HG03196 (cell line): ENCODE data around the gene COMT.

ENCODE experiments used
- ATAC-seq: cut with Tn5 transposase; IDR thresholded peaks from one replicate; pipeline ENCODE4 v1.9.1; 2021; ENCODE audit not compliant: unreplicated experiment

Gene COMT

DNA sequence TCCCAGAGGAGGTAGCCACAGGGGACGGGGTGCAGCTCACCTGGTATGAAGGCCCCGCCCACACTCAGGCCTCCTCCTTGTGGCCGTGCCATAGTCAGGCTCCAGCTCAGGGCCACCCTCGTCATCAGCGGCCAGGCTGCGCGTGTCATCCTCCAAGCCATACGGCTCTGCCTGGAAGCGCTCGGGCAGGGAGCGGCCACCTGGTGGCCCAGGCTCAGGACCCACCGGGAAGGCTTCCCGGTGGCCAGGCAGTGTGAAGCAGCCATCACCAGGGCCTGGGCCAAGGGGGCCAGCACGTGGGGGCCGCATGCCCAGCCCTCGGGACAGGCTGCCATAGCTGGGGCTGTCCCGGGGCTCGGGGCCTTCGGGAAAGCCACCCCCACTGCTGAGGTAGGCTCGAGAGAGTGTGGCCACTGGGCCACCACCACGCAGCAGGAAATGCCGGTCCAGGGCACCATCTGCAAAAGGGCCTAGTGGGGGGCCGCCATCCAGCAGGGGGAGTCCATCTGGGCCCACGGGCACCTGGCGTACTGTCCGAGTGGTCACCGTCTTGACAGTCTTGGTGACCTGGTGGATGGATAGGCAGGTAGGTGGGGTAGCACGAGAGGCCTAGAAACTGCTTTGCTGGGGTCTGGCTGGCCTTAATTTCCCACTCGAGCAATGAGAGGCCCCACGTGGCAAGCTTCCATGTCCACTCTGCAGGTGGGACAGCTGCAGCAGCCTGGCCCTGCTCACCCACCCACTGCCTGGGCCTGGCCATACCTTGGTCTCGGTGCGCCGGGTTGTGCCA, 39.8 kb downstream of the COMT start:
- ATAC-seq: no peak

DNA sequence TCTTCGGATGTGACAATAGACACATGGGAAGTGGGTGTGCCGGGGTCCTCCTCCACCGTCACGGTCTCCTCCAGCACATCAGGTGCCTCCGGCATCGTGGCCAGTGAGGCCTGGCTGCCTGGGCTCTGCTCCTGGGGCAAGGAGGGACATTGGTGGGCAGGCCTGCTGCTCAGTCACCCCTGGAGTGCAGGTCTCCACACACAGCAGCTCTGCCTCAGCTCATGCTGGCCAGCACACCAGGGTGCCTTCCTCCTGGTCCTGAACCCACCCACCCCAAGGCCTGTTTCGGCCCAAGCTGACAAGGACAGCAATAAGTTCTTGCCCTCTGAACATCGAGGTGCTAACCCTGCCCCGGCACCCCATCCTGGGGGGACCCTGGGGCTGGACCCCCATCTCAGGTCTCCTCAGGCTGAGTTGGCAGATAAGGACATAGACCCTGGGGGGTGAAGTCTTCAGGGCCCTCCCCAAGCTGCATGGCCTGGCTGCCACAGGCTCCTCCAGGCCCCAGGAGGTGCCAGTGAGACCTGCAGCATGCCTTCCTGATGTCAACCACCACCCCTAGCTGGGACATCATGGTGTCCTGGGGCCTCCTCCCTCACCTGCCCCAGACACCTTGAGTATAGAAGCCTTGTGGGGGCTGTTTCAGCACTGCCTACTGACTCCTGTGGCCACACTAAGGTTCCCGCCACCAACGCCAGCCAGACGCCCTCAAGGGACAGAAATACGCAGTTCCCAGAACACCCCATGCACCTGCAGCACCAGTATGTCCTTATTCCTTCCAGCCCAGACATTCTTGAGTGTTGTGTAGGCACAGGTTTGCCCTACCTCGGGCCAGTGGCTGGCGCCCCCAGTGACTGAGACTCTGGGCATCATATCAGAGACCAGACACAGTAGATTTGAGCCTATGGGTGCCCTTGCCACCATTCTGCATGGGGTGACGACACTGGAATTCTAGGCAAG, 40.7 kb downstream of the COMT start:
- ATAC-seq: no peak

DNA sequence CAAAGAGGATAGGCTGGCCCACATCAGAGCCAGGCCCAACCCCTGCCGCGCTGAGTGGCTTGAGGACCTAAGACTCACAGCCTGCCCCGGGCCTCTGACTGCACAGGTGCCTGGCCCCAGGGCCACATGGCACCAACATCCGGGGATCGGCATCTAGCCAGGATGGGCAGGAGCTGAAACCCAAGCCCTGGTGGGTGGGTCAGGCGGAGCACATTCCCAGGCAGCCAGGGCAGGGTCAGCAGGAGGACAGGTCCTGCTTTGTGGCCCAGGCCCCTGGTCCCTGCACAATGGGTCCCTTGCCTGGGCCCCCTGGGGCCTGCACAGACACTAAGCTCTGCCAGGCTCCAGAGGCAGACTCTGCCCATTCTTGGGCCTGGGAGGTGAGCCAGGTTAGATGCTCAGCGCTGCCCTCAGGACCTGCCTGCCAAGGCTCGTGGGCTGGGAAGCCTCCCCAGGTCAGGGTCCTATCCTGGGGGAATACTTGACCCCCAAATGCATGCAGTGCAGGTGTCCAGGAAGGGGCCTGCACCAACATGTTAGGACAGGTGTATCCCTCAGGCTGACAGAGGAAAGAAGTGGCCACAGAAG, 41.5 kb downstream of the COMT start:
- ATAC-seq: no peak

GRCh38 chr22:19983741-19984140, 42.2 kb downstream of the COMT start:
- ATAC-seq: no peak

DNA sequence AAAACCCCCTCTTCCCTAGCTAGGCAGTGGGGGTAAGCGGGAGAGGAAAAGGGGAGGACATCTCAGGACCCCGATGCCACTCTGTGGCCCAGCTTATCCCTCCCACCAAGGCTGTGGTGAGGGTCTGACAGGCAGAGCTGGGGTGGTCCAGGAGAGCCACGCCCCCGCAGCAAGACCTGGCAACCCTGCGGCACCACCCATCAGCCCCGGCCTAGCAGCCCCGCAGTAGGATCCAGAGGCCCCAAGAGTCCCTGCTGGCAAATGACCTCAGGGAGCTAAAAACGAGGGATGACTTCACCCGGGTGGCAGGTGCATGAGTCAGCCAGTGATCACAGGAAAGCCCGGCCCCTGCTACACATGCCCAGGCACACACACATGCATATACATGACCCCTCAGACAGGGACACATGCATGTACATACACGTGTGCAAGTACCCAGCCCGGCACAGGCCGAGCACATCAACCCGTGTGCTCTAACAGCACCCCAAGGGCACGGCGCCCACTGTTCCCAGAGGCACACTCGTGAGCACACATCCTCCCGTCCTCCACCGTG, 42.7 kb downstream of the COMT start:
- ATAC-seq: no peak

- no peak for ATAC-seq
Measured at GRCh38 chr22:19984851-19985811, 43.6 kb downstream of the COMT start.

- ATAC-seq: no peak
Measured at GRCh38 chr22:19986011-19986409, 44.4 kb downstream of the COMT start.

- ATAC-seq: no peak
Measured at GRCh38 chr22:19986410-19987341, 45.1 kb downstream of the COMT start.

DNA sequence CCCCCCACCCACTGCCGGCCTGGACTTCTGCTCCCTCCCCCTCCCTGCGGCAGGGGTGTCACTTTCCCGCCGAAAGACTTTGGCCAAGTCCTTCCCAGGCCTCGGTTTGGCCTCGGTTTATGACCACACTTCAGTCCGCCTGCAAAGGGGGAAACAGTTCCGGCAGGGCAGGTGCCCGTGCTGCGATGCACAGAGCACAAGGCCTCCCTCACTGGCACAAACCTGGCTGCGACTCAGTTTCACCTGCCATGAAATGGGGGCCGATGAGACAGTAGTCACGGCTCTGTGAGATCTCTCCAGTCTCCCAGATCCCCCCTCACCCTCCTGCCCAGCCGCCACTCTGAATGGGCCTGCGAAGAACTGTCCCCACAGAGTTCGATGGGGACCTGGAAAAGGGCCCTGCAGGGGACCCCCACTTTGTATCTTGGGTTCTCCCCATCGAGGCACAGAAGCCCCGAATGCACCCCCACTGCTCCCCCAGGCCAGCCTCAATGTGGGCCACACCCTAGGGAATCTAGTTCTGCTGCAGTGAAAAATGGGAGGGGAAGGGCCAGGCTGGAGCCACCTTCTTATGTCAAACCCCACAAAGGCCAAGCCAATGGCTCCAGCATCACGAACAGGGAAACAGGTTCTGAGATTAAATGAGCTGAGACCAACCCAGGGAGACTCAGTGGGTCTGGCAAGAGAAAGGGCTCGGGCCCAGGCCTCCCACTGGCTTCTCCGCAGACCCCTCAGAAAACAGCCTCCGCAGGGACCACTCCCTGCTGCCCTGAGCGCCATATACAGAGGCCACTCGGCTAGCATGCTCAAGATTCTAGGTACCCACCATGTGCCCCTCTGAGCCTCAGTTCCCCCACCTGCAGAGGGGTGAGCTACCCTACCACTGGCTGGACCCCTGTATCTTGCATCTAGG, 46.1 kb downstream of the COMT start:
- no peak for ATAC-seq

DNA sequence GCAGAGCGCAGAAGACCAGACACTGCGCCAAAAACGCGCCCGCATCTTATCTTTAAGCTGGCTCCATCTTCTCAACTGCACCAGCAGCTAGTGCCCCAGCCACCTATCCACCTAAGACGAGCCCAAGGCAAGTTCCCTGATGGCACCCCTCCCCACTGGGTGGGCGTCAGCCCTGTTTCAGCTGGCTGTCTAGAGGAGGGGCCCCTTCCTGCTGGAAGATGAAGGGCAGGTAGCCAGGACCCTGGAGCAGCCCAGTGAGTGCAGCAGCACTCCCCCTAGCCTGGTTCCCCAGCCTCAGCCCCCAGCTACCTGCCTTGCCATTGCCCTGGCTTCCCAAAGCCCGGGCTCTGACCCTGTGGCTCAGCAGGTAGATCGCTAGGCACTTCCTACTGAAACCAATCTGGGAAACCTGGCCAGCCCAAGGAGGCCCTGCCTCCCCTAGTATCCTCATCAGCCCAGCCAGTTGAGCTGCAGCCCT, 46.8 kb downstream of the COMT start:
- ATAC-seq: no peak

DNA sequence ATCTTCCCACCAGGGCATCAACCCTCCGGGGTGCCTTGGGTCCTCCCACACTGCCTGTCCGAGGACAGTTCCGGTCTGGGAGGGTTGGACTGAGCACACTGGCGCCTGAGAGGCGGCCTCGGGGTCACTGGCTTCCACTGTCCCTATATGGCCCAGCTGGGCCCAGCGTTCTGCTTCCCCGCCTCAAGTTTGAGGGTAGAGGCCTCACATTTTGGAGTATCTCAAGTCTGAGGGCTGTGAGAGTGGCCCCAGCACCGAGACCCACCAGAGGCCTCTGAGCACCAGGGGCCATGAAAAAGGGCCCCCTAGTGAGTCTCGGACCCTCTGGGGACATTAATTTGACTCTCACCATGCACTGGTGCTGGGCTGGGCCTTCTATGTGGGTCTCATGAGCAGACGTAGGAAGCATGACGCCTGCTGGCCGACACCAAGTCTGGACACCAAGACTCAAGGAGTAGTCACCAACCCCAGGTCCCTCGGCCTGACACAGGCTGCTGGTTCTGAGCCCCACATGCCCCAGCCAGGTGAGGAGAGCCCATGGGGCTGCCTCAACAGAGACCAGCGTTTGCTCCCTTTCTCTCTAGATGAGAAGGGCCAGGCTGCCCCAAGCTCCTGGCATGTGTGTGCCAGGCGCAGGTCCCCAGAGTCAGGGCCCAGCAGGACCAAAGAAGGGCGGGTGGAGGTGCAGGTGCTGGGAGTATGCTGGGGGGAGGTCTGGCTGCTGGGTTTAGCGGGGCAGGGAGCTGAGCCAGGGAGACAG, 47.6 kb downstream of the COMT start:
- no peak for ATAC-seq

- no peak for ATAC-seq
Measured at GRCh38 chr22:19989725-19990067, 48.1 kb downstream of the COMT start.

DNA sequence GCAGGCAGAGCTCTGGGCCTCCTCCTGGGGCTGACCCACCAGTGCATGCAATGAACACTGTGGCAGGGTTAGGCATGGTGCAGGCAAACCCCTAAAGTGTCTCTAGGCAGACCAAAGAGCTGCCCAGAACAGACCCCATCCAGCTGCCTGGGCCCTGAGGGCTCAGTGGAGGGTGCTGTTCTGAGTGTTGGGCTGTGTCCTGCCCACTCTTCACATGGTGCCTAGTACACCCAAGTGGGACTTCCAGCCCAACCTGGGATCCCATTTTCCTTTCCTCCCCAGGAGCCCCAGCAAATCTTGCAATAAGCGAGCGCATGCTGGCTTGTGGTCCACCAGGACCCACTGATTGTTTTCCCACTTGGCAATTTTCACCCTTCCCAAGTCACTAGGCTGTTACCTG, 48.6 kb downstream of the COMT start:
- no peak for ATAC-seq

- no peak for ATAC-seq
Measured at GRCh38 chr22:19990609-19991394, 49.2 kb downstream of the COMT start.

GRCh38 chr22:19991395-19991644, 49.7 kb downstream of the COMT start:
- ATAC-seq: no peak

GRCh38 chr22:19991645-19992451, 50.3 kb downstream of the COMT start:
- no peak for ATAC-seq
